Brain microvascular endothelial cell (primary cell): ENCODE measurements around the gene MAP2K5.

Source experiments
- DNase-seq: peaks from one replicate; pipeline ENCODE4 v3.0.0-alpha.2; 2020
- H3K27ac ChIP-seq: fragments of 250-450 bp; sonication (Bioruptor Pico); 2 replicates; pipeline ENCODE4 v1.5.1; 2020; ENCODE audit warnings: mild to moderate bottlenecking, moderate library complexity
- H3K27me3 ChIP-seq: fragments of 250-450 bp; sonication (Bioruptor Pico); replicated peaks from 2 replicates; pipeline ENCODE4 v1.5.1; 2020; ENCODE audit warnings: mild to moderate bottlenecking
- H3K36me3 ChIP-seq: fragments of 250-450 bp; sonication (Bioruptor Pico); replicated peaks from 2 replicates; pipeline ENCODE4 v1.5.1; 2020; ENCODE audit warnings: mild to moderate bottlenecking
- H3K4me3 ChIP-seq: 2 replicates; pipeline ENCODE4 v1.5.1; 2011; ENCODE audit warnings: low read depth, mild to moderate bottlenecking, control low read depth, low read length, moderate library complexity
- in situ Hi-C: cut with HindIII; loops from 2 replicates; pipeline ENCODE4 v1.10.0; 2017; ENCODE audit warnings: low sequenced_read_pairs, low pct_ligation_motif_present
- TF ChIP-seq, protein P1 (sequence below): IDR thresholded peaks from 2 replicates; pipeline ENCODE4 v1.5.1; 2011; ENCODE audit warnings: low read depth, mild to moderate bottlenecking, moderate library complexity, low read length, control low read depth, inconsistent platforms; ENCODE audit errors: missing control alignments

The MAP2K5 gene

DNA sequence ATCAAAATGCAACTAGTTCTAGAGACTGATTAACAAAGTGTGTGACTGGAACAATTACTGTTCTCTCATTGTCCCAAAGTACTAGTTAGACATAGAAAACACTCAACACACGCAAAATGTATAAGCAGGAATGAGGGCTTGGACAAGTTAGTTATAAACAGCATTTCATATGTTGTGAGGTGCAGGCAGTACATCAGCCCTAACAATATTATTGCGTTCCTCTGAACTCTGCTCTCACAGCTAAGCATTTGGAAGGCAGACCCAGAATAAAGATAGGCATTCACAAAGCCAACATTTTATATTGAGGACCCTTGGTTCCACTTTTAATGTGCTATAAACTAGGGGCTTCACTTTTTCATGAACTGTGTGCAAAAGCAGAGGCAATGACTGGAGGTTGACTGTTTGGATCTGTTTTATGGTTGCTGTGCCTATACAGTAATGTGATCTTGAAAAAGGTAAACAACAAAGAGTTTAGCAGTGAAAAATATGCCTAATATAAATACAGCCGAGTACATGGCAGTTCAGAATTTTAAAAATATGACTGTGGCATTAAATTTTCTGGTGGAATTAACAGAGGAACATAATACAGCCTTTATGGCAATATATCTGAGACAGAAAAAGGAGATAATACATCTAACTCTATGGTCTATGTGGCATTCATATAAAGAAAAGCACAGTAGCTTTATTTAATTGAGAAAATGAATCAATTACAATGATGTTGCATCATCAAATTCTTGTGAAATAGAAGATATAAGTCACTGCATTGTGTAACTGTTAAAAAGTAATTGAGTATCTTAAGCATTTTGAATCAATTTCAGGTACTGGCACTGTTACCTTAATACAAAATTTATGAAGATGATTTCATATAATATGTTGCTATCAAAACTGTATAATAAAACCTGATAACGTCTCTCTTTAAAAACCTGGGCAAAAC lies 202.8 kb downstream of the MAP2K5 start:
- Histone ChIP-seq H3K4me3 (no peak overlapping the region), H3K27ac (no peak overlapping the region), H3K27me3 (no peaks in the 10 kb centered on the region), H3K36me3 (no peaks in the 10 kb centered on the region)
- in situ Hi-C loops: no loop called here
- TF ChIP-seq, protein P1, sequence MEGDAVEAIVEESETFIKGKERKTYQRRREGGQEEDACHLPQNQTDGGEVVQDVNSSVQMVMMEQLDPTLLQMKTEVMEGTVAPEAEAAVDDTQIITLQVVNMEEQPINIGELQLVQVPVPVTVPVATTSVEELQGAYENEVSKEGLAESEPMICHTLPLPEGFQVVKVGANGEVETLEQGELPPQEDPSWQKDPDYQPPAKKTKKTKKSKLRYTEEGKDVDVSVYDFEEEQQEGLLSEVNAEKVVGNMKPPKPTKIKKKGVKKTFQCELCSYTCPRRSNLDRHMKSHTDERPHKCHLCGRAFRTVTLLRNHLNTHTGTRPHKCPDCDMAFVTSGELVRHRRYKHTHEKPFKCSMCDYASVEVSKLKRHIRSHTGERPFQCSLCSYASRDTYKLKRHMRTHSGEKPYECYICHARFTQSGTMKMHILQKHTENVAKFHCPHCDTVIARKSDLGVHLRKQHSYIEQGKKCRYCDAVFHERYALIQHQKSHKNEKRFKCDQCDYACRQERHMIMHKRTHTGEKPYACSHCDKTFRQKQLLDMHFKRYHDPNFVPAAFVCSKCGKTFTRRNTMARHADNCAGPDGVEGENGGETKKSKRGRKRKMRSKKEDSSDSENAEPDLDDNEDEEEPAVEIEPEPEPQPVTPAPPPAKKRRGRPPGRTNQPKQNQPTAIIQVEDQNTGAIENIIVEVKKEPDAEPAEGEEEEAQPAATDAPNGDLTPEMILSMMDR: no peak
- DNase-seq: no peak

DNA sequence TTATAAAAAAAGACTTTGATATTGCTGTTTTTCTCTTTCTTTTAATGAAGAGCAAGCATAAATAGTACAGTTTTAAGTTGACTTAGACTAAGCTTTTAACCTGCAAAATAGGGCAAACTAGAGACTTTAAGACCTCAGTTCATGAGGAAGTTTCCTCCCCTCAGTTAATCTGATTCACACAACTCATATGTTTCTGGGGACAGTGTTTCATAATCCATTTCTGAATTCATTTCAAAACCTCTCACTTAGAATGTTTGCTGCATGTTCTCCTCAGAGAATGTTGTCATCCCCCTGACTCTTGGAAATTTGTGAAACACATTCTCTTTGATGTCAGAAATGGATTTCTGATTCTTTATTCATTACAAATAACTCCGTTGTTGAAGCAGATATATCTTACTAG lies 203.5 kb downstream of the MAP2K5 start:
- Histone ChIP-seq H3K4me3 (no peak overlapping the region), H3K27ac (no peak overlapping the region), H3K36me3 (no peaks in the 10 kb centered on the region), H3K27me3 (no peaks in the 10 kb centered on the region)
- DNase-seq: no peak
- TF ChIP-seq, protein P1: no peak
- in situ Hi-C loops: no loop called here

DNA sequence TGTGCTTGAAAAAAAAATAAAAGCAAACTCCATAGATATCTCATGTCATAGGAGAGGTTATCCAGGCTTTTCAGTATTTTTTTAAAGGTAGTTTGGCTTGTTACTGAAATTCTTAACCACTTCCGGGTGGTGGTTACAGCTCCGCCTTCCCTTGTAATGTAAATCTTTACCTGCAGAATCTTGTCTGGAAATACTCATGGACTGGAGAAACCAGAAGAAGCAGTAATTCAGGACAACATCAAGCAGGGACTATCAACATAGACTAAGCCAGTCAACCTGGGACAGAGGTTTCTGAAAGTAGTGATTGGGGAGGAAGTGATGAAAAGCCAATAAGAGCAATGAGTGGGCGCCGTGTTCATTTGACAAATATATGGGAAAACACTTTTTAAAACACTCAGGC lies 203.9 kb downstream of the MAP2K5 start:
- no peak for DNase-seq
- in situ Hi-C loops: no loop called here
- no peaks in the 10 kb centered on the region for H3K36me3 ChIP-seq
- no peaks in the 10 kb centered on the region for H3K27me3 ChIP-seq
- no peak overlapping the region for H3K27ac ChIP-seq
- H3K4me3 ChIP-seq: no peak overlapping the region
- TF ChIP-seq, protein P1: no peak

DNA sequence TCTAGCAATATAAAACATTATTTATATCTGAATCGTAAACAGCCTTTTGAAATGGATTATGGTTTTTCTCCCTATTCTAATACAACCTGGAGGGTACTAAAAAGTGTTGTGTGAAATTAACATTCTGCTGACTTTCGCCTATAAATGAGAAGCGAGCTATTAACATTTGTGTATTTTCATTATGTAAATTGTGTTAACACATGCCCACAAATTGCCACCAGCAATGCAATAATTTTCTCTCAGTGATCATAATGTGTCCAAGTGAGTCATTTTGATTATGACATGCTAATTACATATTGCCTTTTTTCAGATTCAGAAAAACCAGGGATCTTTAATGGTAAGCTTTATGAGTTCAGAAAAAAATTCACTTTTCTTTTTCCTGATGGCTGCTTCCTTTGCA lies 205.4 kb downstream of the MAP2K5 start:
- no peak overlapping the region for H3K4me3 ChIP-seq
- TF ChIP-seq, protein P1: no peak
- no peaks in the 10 kb centered on the region for H3K36me3 ChIP-seq
- in situ Hi-C loops: no loop called here
- no peak for DNase-seq
- no peak overlapping the region for H3K27ac ChIP-seq
- no peaks in the 10 kb centered on the region for H3K27me3 ChIP-seq

DNA sequence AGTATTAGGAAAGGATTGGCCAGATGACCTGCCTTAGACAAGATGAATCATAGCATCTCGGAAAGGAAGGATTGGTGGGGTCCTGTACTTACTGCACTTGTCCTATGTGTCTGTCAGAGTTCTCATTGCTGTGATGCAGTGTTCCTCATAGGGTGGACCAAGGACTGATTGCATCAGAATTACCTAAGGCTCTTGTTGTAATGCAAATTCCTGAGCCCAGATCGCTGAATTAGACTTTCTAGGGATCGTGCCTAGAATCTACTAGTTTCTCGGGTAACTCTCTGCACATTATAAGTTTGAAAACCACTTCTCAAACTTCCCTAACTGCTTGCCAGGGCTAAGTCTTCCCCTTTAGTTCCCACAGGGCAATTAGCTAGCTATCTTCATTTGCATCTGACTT lies 207.9 kb downstream of the MAP2K5 start:
- H3K27ac ChIP-seq: no peak overlapping the region
- in situ Hi-C loops: no loop called here
- TF ChIP-seq, protein P1: no peak
- no peaks in the 10 kb centered on the region for H3K27me3 ChIP-seq
- no peak overlapping the region for H3K4me3 ChIP-seq
- no peak for DNase-seq
- no peaks in the 10 kb centered on the region for H3K36me3 ChIP-seq
